Liver (tissue), 3 donors: ENCODE measurements around the gene CHD9NB.

Experiments used
- ATF3 ChIP-seq: IDR thresholded peaks from 2 replicates; pipeline ENCODE4 v1.6.1; 2016; ENCODE audit warnings: antibody characterized with exemption
- CTCF ChIP-seq: fragments of 150-350 bp; IDR thresholded peaks from 2 replicates; pipeline ENCODE4 v1.5.1; 2017; ENCODE audit warnings: improper control_type of control experiment, low read depth, low read length; ENCODE audit not compliant: missing input control
- EGR1 ChIP-seq, 2 donors: IDR thresholded peaks; 2 replicates each; pipeline ENCODE4 v1.6.1; 2016 to 2018; ENCODE audit warnings: antibody characterized with exemption in 2 of 2, low read depth in 2 of 2
- HNF4A ChIP-seq, 2 donors: conservative IDR thresholded peaks; 2 replicates each; pipeline ENCODE4 v1.6.1; 2016; ENCODE audit warnings: antibody characterized with exemption in 2 of 2, mild to moderate bottlenecking in 2 of 2
- MAX ChIP-seq: IDR thresholded peaks from 2 replicates; pipeline ENCODE4 v1.6.1; 2016; ENCODE audit warnings: antibody characterized with exemption
- NR2F2 ChIP-seq: IDR thresholded peaks from 2 replicates; pipeline ENCODE4 v1.6.1; 2016; ENCODE audit warnings: antibody characterized with exemption
- REST ChIP-seq: IDR thresholded peaks from 2 replicates; pipeline ENCODE4 v1.6.1; 2016; ENCODE audit warnings: antibody characterized with exemption, mild to moderate bottlenecking
- RXRA ChIP-seq, 2 donors: IDR thresholded peaks; 2 replicates each; pipeline ENCODE4 v1.6.1; 2017 to 2018; ENCODE audit warnings: antibody characterized with exemption in 2 of 2, mild to moderate bottlenecking in 1 of 2
- SP1 ChIP-seq: IDR thresholded peaks from 2 replicates; pipeline ENCODE4 v1.6.1; 2018; ENCODE audit warnings: antibody characterized with exemption, mild to moderate bottlenecking
- TAF1 ChIP-seq: conservative IDR thresholded peaks from 2 replicates; pipeline ENCODE4 v1.6.1; 2016; ENCODE audit warnings: antibody characterized with exemption, mild to moderate bottlenecking
- donor health status: healthy.
- donor health status: healthy.

- no peak for TF ChIP-seq TAF1
- no peak for TF ChIP-seq EGR1 (IDR thresholded peaks at IDR 0.05; ENCODE audit: low read depth in 2 of 2)
- no peak for TF ChIP-seq MAX
- TF ChIP-seq CTCF, result no peak
- TF ChIP-seq ATF3, result no peak
- no peak for TF ChIP-seq SP1
- no peak for TF ChIP-seq REST
- no peak for TF ChIP-seq RXRA (IDR thresholded peaks at IDR 0.05)
- TF ChIP-seq HNF4A (conservative IDR thresholded peaks at IDR 0.05), result no peak
- no peak for TF ChIP-seq NR2F2
Observed at GRCh38 chr16:53031323-53031942, 21.3 kb downstream of the CHD9NB start.
